ENCODE measurements around the gene ZBBX.

The ZBBX gene

GRCh38 chr3:167302678-167303077 is 77.4 kb downstream of the ZBBX start:
- H3K4me2 ChIP-seq (ENCODE audit: low read depth, low read length) = no peak overlapping the region
- H3K79me2 ChIP-seq (ENCODE audit: low read length) = no peaks in the 10 kb centered on the region
- no peak overlapping the region for H3K4me3 ChIP-seq (ENCODE audit: low read length)
- H3K9me3 ChIP-seq (replicated peaks; ENCODE audit: insufficient read depth, low read length) = no peaks in the 10 kb centered on the region
- H4K20me1 ChIP-seq (ENCODE audit: insufficient read depth, low read length) = no peaks in the 10 kb centered on the region
- no peak for DNase-seq
- no peaks in the 10 kb centered on the region for H3K4me1 ChIP-seq (ENCODE audit: low read length)
- H3F3A ChIP-seq (ENCODE audit: insufficient read depth, low read length) = no peaks in the 10 kb centered on the region
- no peak overlapping the region for H3K27ac ChIP-seq (ENCODE audit: low read length)
- no peak overlapping the region for H2AFZ ChIP-seq (ENCODE audit: low read length)
- no peak overlapping the region for H3K9ac ChIP-seq (ENCODE audit: low read length)
- TF ChIP-seq EZH2phosphoT487 (IDR thresholded peaks at IDR 0.05; ENCODE audit: low read length) (no peak), EZH2 (optimal IDR thresholded peaks at IDR 0.05; ENCODE audit: low read depth, low read length) (no peak)
- TF ChIP-seq, protein P1, sequence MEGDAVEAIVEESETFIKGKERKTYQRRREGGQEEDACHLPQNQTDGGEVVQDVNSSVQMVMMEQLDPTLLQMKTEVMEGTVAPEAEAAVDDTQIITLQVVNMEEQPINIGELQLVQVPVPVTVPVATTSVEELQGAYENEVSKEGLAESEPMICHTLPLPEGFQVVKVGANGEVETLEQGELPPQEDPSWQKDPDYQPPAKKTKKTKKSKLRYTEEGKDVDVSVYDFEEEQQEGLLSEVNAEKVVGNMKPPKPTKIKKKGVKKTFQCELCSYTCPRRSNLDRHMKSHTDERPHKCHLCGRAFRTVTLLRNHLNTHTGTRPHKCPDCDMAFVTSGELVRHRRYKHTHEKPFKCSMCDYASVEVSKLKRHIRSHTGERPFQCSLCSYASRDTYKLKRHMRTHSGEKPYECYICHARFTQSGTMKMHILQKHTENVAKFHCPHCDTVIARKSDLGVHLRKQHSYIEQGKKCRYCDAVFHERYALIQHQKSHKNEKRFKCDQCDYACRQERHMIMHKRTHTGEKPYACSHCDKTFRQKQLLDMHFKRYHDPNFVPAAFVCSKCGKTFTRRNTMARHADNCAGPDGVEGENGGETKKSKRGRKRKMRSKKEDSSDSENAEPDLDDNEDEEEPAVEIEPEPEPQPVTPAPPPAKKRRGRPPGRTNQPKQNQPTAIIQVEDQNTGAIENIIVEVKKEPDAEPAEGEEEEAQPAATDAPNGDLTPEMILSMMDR (IDR thresholded peaks at IDR 0.05; ENCODE audit: low read length) = no peak
- H3K27me3 ChIP-seq (replicated peaks; ENCODE audit: insufficient read depth, low read length) = no peaks in the 10 kb centered on the region
- no peaks in the 10 kb centered on the region for H3K9me2 ChIP-seq (replicated peaks; ENCODE audit: insufficient read depth, low read length)
- no peaks in the 10 kb centered on the region for H3K36me3 ChIP-seq (replicated peaks; ENCODE audit: insufficient read depth, low read length)

GRCh38 chr3:167300207-167300606 is 79.9 kb downstream of the ZBBX start:
- Histone ChIP-seq H3K9me2 (replicated peaks; ENCODE audit: insufficient read depth, low read length) (no peaks in the 10 kb centered on the region), H3K4me3 (ENCODE audit: low read length) (no peak overlapping the region), H2AFZ (ENCODE audit: low read length) (no peak overlapping the region), H4K20me1 (ENCODE audit: insufficient read depth, low read length) (no peaks in the 10 kb centered on the region), H3F3A (ENCODE audit: insufficient read depth, low read length) (no peaks in the 10 kb centered on the region), H3K79me2 (ENCODE audit: low read length) (no peaks in the 10 kb centered on the region), H3K27ac (ENCODE audit: low read length) (no peak overlapping the region), H3K9me3 (replicated peaks; ENCODE audit: insufficient read depth, low read length) (no peaks in the 10 kb centered on the region), H3K27me3 (replicated peaks; ENCODE audit: insufficient read depth, low read length) (no peaks in the 10 kb centered on the region), H3K4me2 (ENCODE audit: low read depth, low read length) (no peak overlapping the region), H3K4me1 (ENCODE audit: low read length) (no peaks in the 10 kb centered on the region), H3K9ac (ENCODE audit: low read length) (no peak overlapping the region), H3K36me3 (replicated peaks; ENCODE audit: insufficient read depth, low read length) (no peaks in the 10 kb centered on the region)
- TF ChIP-seq EZH2 (optimal IDR thresholded peaks at IDR 0.05; ENCODE audit: low read depth, low read length) (no peak), EZH2phosphoT487 (IDR thresholded peaks at IDR 0.05; ENCODE audit: low read length) (no peak)
- TF ChIP-seq, protein P1 (IDR thresholded peaks at IDR 0.05; ENCODE audit: low read length) = no peak
- DNase-seq = no peak

GRCh38 chr3:167289435-167289834 is 90.7 kb downstream of the ZBBX start:
- Histone ChIP-seq H3K27ac (ENCODE audit: low read length) (no peak overlapping the region), H3K4me3 (ENCODE audit: low read length) (no peak overlapping the region), H3K9me3 (replicated peaks; ENCODE audit: insufficient read depth, low read length) (no peaks in the 10 kb centered on the region), H3K36me3 (replicated peaks; ENCODE audit: insufficient read depth, low read length) (no peaks in the 10 kb centered on the region), H3F3A (ENCODE audit: insufficient read depth, low read length) (no peaks in the 10 kb centered on the region), H3K27me3 (replicated peaks; ENCODE audit: insufficient read depth, low read length) (no peaks in the 10 kb centered on the region), H3K79me2 (ENCODE audit: low read length) (no peaks in the 10 kb centered on the region), H3K9me2 (replicated peaks; ENCODE audit: insufficient read depth, low read length) (no peaks in the 10 kb centered on the region), H2AFZ (ENCODE audit: low read length) (no peak overlapping the region), H4K20me1 (ENCODE audit: insufficient read depth, low read length) (no peaks in the 10 kb centered on the region), H3K4me2 (ENCODE audit: low read depth, low read length) (no peak overlapping the region), H3K4me1 (ENCODE audit: low read length) (no peaks in the 10 kb centered on the region), H3K9ac (ENCODE audit: low read length) (no peak overlapping the region)
- no peak for DNase-seq
- no peak for TF ChIP-seq EZH2 (optimal IDR thresholded peaks at IDR 0.05; ENCODE audit: low read depth, low read length)
- no peak for TF ChIP-seq EZH2phosphoT487 (IDR thresholded peaks at IDR 0.05; ENCODE audit: low read length)
- TF ChIP-seq, protein P1 (IDR thresholded peaks at IDR 0.05; ENCODE audit: low read length) = no peak

Measured in MM.1S (cell line).